NCI-H2107 (cell line): ENCODE measurements around the gene RNF224.

Experiments used
- DNase-seq: peaks from one replicate; lab custom pipeline; 2025; lab: John Stamatoyannopoulos, UW

Gene RNF224

GRCh38 chr9:137273611-137274320 is 46.5 kb downstream of the RNF224 start:
- DNase-seq = no peak

DNA sequence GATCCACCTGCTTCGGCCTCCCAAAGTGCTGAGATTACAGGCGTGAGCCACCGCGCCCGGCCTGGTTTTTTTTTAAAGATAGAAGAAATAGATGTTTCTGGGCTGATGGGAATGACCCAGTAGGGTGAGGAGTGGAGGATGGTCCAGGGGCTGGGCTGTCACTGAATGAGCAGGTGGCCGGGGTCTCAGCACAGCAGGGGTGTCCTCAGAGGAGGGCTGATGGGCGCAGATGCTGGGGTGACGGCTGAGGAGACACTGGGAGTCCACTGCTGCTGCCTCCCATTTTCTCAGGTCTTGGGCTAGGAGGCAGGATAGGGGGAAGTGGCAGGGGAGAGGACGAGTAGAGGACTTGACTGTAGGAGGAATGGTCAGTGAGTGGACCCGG is 47.9 kb downstream of the RNF224 start:
- no peak for DNase-seq

GRCh38 chr9:137275588-137276472 is 48.5 kb downstream of the RNF224 start:
- no peak for DNase-seq

DNA sequence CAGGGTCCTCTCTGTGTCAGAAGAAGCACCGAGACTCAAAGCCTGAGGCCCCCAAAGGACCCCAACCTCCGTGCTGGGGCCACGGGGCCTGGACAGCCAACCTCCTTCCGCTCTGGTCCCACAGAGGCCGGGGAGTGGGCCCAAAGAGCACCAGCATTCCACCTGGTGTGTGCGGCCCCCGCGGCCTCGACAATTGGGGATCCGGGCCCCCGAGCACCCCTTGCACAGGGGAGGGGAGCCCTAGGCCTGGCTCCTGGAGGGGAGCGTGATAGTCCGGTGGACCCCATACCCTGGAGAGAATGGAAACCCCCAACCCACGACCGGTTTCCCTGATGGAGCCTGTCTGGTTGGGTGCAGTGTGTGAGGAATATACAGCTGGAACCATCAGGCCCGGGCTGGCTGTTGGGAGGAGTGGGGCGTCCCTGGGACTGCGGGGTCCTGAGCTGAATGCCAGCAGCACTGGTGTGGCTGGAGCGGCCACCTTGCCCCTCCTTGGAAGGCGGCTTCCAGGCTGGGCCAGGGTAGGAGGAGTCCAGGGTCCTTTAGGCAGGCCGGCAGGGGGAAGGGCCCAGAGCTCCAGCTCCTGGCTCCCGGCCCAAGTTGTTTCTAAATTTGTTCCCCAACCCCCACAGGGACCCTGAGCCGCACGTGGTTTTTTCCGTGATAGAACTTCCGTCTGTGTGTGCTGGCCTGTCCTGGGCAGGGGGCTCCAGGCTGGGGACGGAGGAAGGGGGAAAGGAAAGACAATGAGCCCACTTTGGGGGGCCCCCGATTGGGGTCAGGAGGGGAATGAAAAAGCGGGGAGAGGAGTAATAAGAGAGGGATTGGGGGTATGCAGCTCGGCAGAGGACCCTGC is 49.4 kb downstream of the RNF224 start:
- DNase-seq = no peak

DNA sequence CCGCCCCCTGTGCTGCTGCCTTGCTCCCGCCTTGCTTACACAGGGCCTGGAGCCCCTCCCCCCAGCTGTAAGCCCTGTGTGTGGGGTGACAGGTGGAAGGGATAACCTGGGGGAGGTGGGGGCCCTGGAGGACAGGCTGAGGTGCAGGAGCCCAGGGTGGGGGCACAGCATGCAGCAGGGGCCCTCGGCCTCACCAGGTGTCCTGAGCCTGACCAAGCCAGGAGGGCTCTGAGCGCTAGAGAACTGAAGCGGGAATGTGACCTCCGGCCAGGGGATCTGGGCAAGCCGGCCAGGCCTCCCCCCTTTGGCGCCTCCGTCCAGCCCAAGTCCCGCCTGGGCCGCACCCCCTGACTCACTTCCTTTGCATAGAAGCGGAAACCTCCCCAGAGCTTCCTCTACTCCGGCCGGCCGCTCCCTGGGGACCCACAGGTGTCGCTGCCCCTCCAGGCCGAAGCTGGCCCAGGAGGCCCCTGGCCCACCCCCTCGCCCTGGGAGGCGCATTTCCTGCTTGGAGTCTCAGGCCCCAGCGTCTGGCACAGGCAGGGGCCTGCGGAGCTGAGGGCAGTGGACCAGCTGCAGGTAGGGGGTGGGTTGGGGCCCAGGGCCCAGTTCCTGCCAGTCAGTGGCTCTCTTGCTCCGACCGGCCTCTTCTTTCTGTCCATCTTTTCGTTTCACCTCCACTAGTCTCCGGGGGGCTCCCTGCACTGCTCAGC is 50.2 kb downstream of the RNF224 start, which contains the start of gene TOR4A:
Gene TOR4A, plus strand, starts transcription at position 398 of the 713 bp plus-strand sequence. CDS start 964 bp downstream, outside the sequence.
- no peak for DNase-seq

GRCh38 chr9:137278061-137278701 is 50.9 kb downstream of the RNF224 start:
- DNase-seq = no peak
